HEK293 (cell line): Measurements from ENCODE around the gene IGSF21.

ENCODE experiments used
- BCL11A ChIP-seq: fragments of 450-650 bp; formaldehyde crosslinking; IDR thresholded peaks from 2 replicates; pipeline ENCODE4 v1.5.1; 2016; ENCODE audit warnings: low read depth, missing biosample characterization, missing genetic modification characterization
- SP2 ChIP-seq: fragments of 450-650 bp; formaldehyde crosslinking; IDR thresholded peaks from 2 replicates; pipeline ENCODE4 v1.5.1; 2016; ENCODE audit warnings: missing biosample characterization, missing genetic modification characterization
- ZBTB8A ChIP-seq: fragments of 450-650 bp; formaldehyde crosslinking; IDR thresholded peaks from 2 replicates; pipeline ENCODE4 v1.5.1; 2016; ENCODE audit warnings: missing biosample characterization, missing genetic modification characterization
- ZNF274 ChIP-seq, 2 experiments: fragments of 200-500 bp in 1 of 2; fragments of 450-650 bp in 1 of 2; sonication (Bioruptor generic) in 1 of 2; formaldehyde crosslinking in 1 of 2; IDR thresholded peaks; 2 replicates each; pipeline versions ENCODE4 v1.5.1 to v1.6.1; 2014 to 2016; ENCODE audit warnings: borderline replicate concordance in 1 of 2, inconsistent platforms in 1 of 2, low read length in 1 of 2, missing biosample characterization in 1 of 2, missing genetic modification characterization in 1 of 2
- ZNF513 ChIP-seq: fragments of 450-650 bp; IDR thresholded peaks from 2 replicates; pipeline ENCODE4 v1.5.1; 2018; ENCODE audit warnings: missing biosample characterization, missing genetic modification characterization
- TF ChIP-seq, protein P1 (sequence below): fragments of 450-650 bp; formaldehyde crosslinking; IDR thresholded peaks from 2 replicates; pipeline ENCODE4 v1.5.1; 2016; ENCODE audit warnings: missing biosample characterization, missing genetic modification characterization

DNA sequence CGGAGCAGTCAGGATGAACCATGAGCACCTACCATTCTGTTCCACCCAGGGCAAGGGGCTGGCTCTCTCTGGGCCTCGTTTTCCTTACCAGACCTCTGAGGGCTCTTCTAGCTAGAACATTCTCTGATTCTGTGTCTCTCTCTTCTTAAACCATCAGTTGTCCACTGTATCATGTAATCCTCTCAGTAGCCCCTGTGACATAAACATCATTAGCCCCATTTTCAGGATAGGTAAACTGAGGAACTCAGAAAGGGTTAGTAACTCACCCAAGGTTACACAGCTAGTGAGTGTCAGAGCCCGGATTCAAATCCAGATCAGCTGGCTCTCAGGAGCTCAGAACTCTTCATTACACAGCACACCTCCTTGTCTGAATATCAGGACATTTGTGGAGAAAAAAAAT lies 22.8 kb downstream of the IGSF21 start:
- TF ChIP-seq ZNF513 (tag by site-specific recombination) (no peak), ZBTB8A (no peak), BCL11A (no peak), SP2 (tag by site-specific recombination) (no peak), ZNF274 (IDR thresholded peaks at IDR 0.05; ENCODE audit: low read length) (no peak), ZNF274 (tag by site-specific recombination; IDR thresholded peaks at IDR 0.05; ENCODE audit: borderline replicate concordance) (no peak)
- TF ChIP-seq, protein P1, sequence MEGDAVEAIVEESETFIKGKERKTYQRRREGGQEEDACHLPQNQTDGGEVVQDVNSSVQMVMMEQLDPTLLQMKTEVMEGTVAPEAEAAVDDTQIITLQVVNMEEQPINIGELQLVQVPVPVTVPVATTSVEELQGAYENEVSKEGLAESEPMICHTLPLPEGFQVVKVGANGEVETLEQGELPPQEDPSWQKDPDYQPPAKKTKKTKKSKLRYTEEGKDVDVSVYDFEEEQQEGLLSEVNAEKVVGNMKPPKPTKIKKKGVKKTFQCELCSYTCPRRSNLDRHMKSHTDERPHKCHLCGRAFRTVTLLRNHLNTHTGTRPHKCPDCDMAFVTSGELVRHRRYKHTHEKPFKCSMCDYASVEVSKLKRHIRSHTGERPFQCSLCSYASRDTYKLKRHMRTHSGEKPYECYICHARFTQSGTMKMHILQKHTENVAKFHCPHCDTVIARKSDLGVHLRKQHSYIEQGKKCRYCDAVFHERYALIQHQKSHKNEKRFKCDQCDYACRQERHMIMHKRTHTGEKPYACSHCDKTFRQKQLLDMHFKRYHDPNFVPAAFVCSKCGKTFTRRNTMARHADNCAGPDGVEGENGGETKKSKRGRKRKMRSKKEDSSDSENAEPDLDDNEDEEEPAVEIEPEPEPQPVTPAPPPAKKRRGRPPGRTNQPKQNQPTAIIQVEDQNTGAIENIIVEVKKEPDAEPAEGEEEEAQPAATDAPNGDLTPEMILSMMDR (tag by site-specific recombination): no peak
